IPS DF 19.7 (cell line): ENCODE data around the gene NT5C3A.
"Not testable (repeated sequence)": the region's sequence is repeated elsewhere in the genome, so short reads cannot be mapped to it uniquely, and the experiment has no call there.

ENCODE experiments used
- DNase-seq: peaks from one replicate; pipeline ENCODE4 v3.0.0-alpha.2; 2013; ENCODE audit warnings: low read depth, low spot score

The NT5C3A gene

DNA sequence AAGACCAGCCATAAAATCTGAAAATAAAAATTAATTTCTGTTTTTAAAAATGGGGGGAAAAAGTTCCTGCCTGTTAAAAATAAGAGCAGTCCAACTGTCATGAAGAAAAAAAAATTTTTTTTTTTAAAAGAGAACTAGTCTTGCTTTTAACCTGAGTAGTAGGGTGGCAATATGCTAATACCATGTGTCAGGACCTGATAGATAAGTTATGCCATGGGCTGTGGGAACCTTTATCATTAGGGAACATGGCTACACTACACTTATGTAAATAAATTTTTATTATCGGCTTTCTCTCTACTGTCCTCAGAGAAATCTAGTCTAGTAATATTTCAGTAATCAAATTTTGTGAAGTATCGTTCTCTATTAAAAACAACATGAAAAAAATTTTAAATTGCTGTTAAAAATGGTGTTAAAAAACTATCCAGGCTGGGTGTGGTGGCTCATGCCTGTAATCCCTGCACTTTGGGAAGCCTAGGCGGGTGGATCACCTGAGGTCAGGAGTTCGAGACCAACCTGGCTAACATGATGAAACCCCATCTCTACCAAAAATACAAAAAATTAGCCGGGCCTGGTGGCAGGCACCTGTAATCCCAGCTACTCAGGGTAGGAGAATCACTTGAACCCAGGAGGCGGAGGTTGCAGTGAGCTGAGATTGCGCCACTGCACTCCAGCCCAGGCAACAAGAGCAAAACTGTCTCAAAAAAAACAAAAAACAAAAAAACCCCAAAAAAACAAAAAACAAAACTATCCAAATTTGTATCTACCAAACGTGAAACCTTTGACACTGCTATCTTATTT lies 20.7 kb downstream of the NT5C3A start:
- DNase-seq, result no peak

DNA sequence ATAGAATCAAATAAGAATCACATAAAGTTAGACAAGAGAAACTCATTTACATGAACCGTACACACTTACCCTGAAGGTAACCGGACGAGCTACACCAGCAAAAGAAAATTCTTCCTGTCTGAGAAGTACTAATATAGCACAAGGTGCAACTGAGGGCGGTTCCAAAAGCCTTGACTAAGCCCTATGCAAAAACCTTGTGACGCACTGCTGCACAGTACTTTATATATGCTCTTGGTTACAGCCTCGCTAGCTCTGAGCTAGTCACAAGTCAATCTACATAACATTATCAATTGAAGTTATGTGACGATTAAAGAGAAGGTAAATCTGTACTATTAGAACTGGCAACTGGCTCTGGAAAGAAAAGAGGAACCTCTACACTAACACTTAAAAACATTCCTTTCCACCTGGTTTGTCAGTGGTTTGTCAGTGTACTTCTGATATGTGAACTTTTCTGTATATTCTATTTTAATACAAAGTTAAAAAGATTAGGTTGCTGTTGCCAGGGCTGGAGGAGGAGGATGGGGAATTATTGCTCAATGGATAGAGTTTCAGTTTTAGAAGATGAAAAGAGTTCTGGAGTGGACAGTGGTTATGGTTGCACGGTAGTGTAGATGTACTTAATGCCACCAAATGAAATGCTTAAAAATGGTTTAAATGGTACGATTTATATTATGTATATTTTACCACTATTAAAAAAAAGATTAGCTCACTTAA lies 21.6 kb downstream of the NT5C3A start:
- no peak for DNase-seq

GRCh38 chr7:33039903-33040292 lies 22.7 kb downstream of the NT5C3A start:
- DNase-seq, result no peak

- DNase-seq, result no peak
Measured at GRCh38 chr7:33039257-33039902, 23.2 kb downstream of the NT5C3A start.

GRCh38 chr7:33038639-33039038 lies 23.9 kb downstream of the NT5C3A start:
- DNase-seq, result no peak

DNA sequence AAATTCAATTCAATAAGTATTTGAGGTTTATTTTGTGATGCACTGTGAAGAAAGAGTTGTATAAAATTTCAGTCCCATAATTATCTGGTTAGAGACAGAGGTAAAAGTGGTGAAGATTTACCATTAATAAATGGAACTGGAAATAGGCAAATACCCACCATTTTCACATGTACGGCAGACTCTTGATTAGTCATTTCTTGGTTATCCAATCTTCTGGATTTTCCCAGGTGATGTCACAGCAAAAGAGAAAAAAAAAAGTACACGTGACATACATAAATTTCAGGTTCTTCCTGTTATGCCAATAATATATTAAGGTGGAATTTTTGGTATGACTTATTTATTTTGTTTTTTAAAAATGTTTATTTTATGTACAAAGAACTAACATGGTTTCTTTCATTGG lies 26.8 kb downstream of the NT5C3A start:
- no peak for DNase-seq

- no peak for DNase-seq
Measured at GRCh38 chr7:33024189-33024757, 38.3 kb downstream of the NT5C3A start.

- DNase-seq, result no peak
Measured at GRCh38 chr7:33012364-33012763, 50.2 kb downstream of the NT5C3A start.

DNA sequence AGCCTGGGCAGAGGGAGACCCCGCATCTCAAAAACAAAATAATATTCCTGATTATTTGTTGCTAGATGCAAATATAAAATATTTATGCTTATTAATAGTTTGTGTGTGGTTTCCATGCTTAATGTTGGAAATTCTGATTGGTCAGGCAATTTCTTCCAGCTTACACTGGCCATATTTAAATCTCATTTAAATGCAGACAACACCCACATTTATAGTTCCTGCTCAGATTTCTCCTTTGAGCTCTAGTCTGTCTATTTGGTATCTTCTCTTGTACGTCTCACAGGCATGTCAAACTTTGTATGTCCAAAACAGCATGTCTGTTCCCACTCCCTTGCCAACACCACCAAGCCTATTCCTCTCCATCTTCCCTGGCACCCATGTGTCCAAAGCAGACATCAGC lies 52.8 kb downstream of the NT5C3A start:
- no peak for DNase-seq

- not testable (repeated sequence) for DNase-seq
Measured at GRCh38 chr7:33005690-33006089, 56.9 kb downstream of the NT5C3A start.

GRCh38 chr7:33005193-33005592 lies 57.4 kb downstream of the NT5C3A start:
- DNase-seq, result not testable (repeated sequence)

DNA sequence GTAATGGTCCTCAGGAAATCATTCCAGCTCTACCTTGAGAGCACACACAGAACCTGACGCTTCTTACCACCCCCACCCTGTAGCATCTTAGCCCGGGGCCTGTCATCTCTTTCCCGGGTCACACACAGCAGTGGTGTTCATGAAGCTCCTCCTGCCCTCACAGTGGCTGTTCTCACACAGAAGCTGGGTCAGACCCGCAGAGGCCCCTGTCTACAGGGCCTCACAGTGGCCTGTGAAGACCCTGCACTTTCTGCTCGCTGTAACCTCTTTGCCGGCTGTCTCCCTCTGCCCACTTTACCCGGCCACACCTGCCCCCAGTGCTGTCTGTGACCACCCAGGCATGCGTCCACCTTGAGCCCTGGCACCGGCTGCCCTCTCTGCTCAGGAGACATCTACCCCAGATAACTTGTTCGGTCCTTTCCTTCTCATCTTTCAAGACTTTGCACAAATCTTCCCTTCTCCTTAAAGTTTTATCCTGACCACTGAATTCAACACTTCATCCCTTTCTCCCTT lies 58.4 kb downstream of the NT5C3A start:
- DNase-seq, result not testable (repeated sequence)

GRCh38 chr7:33003111-33003510 lies 59.5 kb downstream of the NT5C3A start:
- DNase-seq, result not testable (repeated sequence)

DNA sequence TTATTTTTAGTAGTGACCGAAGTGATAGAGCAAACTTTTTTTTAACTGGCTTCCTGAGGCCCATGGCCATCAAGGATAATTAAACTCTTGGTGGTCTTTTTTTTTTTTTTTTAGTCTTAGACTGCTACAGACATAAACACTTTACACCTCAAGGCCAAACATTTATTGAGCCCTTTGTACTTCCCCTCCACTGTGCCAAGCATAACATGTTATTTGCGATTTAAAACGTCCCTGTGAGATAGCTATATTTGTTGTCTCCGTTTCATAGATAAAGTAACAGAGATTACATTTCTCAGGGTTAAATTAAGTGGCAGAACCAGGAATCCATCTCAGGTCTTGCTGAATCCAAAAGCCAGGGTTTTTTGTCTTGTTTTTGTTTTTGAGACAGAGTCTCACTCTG lies 63.2 kb downstream of the NT5C3A start:
- not testable (repeated sequence) for DNase-seq

DNA sequence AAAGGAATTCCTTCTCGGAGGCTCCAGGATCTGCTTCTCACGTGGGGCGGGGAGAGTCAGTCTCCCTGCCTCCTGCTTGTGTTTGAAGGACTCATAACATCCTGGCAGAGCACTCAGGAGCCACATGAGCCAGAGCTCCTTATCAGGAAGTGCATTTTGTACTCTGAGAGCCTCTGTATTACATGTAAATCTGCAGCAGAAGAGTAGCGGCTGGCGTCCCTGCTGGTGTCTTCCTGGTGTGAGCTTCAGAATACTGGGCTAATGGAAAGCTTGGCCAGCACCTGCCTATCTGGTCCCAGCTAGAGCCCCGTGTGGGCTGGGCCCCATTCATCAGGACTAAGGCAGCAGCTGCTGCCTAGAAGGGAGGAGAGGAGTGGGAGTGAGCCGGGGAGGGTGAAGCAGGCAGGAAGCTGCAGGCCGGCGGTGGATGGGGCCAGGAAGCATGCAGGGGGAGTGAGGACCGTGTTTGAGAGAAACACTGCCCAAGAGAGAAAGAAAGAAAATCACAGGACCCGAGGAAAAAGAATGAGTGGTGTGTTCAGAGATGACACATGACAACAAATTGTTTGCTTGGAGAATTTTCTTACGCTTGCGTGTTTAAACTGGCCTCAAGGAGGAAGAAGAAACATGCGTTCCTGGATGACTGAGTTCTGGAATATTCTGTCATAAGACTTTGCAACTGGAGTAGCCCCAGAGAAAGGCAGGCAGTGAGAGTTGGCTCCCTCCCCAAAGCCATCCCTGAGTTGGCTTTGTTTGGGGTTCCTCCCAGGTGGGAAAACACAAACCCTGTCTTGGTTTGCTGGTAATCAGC lies 64.0 kb downstream of the NT5C3A start:
- DNase-seq, result not testable (repeated sequence)

- not testable (repeated sequence) for DNase-seq
Measured at GRCh38 chr7:32997956-32998355, 64.6 kb downstream of the NT5C3A start.

- DNase-seq, result not testable (repeated sequence)
Measured at GRCh38 chr7:32992750-32993149, 69.8 kb downstream of the NT5C3A start.

GRCh38 chr7:32991975-32992700 lies 70.4 kb downstream of the NT5C3A start:
- DNase-seq, result not testable (repeated sequence)

GRCh38 chr7:32991068-32991585 lies 71.4 kb downstream of the NT5C3A start:
- DNase-seq, result not testable (repeated sequence)

GRCh38 chr7:32988148-32988547 lies 74.4 kb downstream of the NT5C3A start:
- not testable (repeated sequence) for DNase-seq
